ENCODE results near the gene TSC2. TPM values are rescaled to one million over a fixed set of nuclear protein-coding genes. Genes with fewer than 3 reads are reported as not detected.

The TSC2 gene
- total RNA-seq, 2 experiments from 2014 or later: 87.9 to 97.4 TPM

Small RNA genes within 50 kb of the gene (microRNA-seq; reads per million reads assigned to microRNA genes)
- gene MIR1225 (not detected), gene MIR3180-5 (not detected), gene MIR4516 (not detected), gene MIR6511B1 (not detected)

Other genes starting within 250 kb of the TSC2 start
- gene HAGH, start 221.2 kb upstream of the TSC2 start, total RNA-seq: 10 to 100 TPM; 48.0 to 50.4 TPM
- gene FAHD1, start 220.8 kb upstream of the TSC2 start, total RNA-seq: 10 to 100 TPM; 14.5 to 14.6 TPM
- not detected for gene MEIOB, start 175.8 kb upstream of the TSC2 start, total RNA-seq
- gene HS3ST6, start 129.6 kb upstream of the TSC2 start, total RNA-seq: not detected
- 10 to 100 TPM; 13.2 to 13.9 TPM for gene MSRB1, start 104.8 kb upstream of the TSC2 start, total RNA-seq
- gene RPL3L, start 93.3 kb upstream of the TSC2 start, total RNA-seq: under 1 TPM in 1 of 2 experiments, not detected in 1; 0.53 TPM
- 100 to 1,000 TPM; 141 to 147 TPM for gene NDUFB10, start 88.4 kb upstream of the TSC2 start, total RNA-seq
- gene RPS2, start 83.2 kb upstream of the TSC2 start, total RNA-seq: 1,000 to 10,000 TPM; 2,821 to 2,910 TPM
- not detected for gene RNF151, start 81.1 kb upstream of the TSC2 start, total RNA-seq
- 10 to 100 TPM; 37.6 to 37.9 TPM for gene TBL3, start 75.9 kb upstream of the TSC2 start, total RNA-seq
- gene NOXO1, start 66.5 kb upstream of the TSC2 start, total RNA-seq: not detected
- gene GFER, start 63.8 kb upstream of the TSC2 start, total RNA-seq: 10 to 100 TPM; 27.2 to 30.5 TPM
- 1 to 10 TPM; 2.6 to 3.4 TPM for gene SYNGR3, start 58.0 kb upstream of the TSC2 start, total RNA-seq
- gene ZNF598, start 38.2 kb upstream of the TSC2 start, total RNA-seq: 10 to 100 TPM; 75.1 to 75.9 TPM
- under 1 TPM in 1 of 2 experiments, not detected in 1; 0.73 TPM for gene NPW, start 28.2 kb upstream of the TSC2 start, total RNA-seq
- gene NHERF2, start 21.1 kb upstream of the TSC2 start, total RNA-seq: 1 to 10 TPM; 1.4 to 2.8 TPM
- gene NTHL1, start 151 bp upstream of the TSC2 start, total RNA-seq: 10 to 100 TPM; 29.9 to 35.3 TPM
- 10 to 100 TPM; 66.0 to 76.6 TPM for gene PKD1, start 87.9 kb downstream of the TSC2 start, total RNA-seq
- gene RAB26, start 100.6 kb downstream of the TSC2 start, total RNA-seq: under 1 TPM; 0.26 to 0.31 TPM
- gene TRAF7, start 107.8 kb downstream of the TSC2 start, total RNA-seq: 10 to 100 TPM; 56.8 to 59.5 TPM
- under 1 TPM; 0.05 to 0.63 TPM for gene CASKIN1, start 148.6 kb downstream of the TSC2 start, total RNA-seq
- gene MLST8, start 157.5 kb downstream of the TSC2 start, total RNA-seq: 10 to 100 TPM; 34.5 to 37.8 TPM
- 10 to 100 TPM; 14.8 to 15.0 TPM for gene BRICD5, start 162.9 kb downstream of the TSC2 start, total RNA-seq
- 10 to 100 TPM; 28.5 to 29.0 TPM for gene PGP, start 166.9 kb downstream of the TSC2 start, total RNA-seq
- gene E4F1, start 175.6 kb downstream of the TSC2 start, total RNA-seq: 10 to 100 TPM; 33.8 to 34.3 TPM
- 1 to 10 TPM; 3.3 to 4.1 TPM for gene DNASE1L2, start 188.5 kb downstream of the TSC2 start, total RNA-seq
- gene ECI1, start 203.6 kb downstream of the TSC2 start, total RNA-seq: 10 to 100 TPM; 36.0 to 41.1 TPM
- 100 to 1,000 TPM; 260 to 268 TPM for gene RNPS1, start 220.1 kb downstream of the TSC2 start, total RNA-seq